Effector CD4-positive, alpha-beta T cell (primary cell): ENCODE results near the gene CNNM4.

ENCODE experiments used
- DNase-seq: peaks from one replicate; pipeline ENCODE4 v3.0.0-alpha.2; 2020
- total RNA-seq: gene quantifications from one replicate; lab custom pipeline; 2026; lab: John Stamatoyannopoulos, UW

Gene CNNM4
- 23.8 reads per million, percentile 51 among the genes with 10 or more reads in this experiment for total RNA-seq

GRCh38 chr2:96760036-96760985 lies at the start of gene CNNM4:
Gene CNNM4 (plus strand): TSS chr2:96760902. CDS start chr2:96761000, 98 bp downstream.
- peak; percentile 91 for DNase-seq

DNA sequence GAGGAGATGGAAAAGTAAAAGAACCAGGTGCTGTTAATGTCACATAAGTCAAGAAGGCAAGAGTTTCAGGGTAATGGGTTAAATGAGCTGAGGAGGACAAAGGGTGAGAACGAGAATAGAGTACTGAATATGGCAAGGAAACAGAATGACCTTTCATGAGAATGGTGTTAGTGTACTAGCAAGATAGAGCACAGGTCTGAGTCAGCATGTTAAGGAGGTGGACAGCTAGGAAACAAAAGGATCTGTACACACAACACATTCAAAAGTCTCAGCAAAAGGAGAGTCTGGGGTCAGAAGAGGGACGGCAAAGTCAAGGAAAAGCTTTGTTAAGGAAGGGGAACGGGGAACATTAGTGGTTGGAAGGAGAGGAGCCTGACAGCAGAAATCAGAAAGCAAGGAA lies 49.7 kb upstream of the CNNM4 start:
- DNase-seq = no peak

GRCh38 chr2:96715658-96716057 lies 45.0 kb upstream of the CNNM4 start:
- no peak for DNase-seq

DNA sequence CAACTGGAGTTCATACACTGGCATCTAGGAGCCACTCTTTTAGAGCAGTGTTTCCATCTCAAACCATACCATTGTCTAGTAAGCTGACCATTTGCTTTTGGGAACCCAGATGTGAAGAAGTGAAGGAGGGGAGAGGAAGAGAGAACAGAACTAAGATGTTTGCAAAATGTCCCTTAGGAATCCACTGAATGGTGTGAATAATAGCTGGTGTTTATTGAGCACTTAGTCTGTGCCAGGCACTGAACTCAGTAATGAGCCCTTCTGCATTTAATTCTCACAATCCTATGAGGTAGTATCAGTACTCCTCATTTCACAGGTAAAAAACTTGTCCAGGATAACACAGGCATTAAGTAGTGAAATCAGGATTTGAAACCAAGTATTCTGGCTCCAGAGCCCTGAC lies 44.3 kb upstream of the CNNM4 start:
- DNase-seq = no peak

GRCh38 chr2:96726131-96726530 lies 34.6 kb upstream of the CNNM4 start:
- no peak for DNase-seq

GRCh38 chr2:96727431-96727830 lies 33.3 kb upstream of the CNNM4 start:
- DNase-seq = no peak

GRCh38 chr2:96729748-96730147 lies 31.0 kb upstream of the CNNM4 start:
- DNase-seq = no peak

- no peak for DNase-seq
Observed at GRCh38 chr2:96730212-96730611, 30.5 kb upstream of the CNNM4 start.

DNA sequence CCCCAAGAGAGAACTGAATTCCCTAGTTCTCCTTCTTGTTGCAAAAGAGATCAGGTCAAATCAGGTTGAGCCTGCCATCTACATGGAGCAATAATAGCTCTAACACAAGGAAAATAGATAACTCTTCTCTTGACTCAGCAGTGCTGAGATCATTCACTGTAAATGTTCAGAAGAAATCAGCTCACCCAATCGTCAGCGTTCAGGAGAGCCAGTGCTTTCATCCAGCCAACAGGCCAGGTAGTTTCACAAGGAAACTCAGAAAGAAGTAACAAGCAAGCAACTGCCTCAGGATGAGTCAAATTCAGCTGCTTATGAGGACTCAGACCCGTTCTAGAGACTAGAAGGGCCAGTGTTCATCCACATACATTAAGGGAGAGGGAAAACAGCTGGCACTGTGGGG lies 26.8 kb upstream of the CNNM4 start:
- DNase-seq = no peak

DNA sequence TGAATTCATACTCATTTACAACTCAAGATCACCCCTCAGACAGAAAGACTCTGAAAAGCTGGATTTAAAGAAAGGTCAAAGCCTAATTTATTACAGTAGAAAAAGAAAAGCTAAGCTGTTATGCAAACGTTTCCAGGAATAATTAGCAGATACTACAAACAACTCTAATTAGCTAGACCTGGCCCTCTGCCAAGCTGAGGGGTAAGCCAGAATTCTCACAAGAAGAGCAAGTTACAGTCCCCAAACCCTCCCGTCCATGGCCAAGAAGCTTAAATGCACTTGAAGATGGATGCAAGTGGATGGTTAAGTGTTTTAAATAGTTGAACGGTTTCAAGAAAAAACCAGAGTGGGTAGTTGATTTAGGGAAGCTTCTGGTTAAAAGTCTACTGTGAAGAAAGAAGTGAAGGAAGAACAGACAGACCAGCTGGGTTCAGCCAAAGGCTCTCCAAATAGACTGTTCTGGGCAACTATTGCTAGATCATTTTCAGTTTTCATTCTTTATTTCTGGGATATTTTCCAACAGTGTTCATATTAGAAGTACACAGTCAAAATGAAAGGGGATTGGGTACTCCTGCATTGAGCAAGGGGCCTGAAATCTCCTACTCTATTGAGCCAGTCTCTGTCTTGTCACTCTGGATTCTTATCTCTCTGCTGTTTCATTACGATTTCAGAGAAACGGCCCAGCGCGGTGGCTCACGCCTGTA lies 25.7 kb upstream of the CNNM4 start:
- no peak for DNase-seq

- no peak for DNase-seq
Observed at GRCh38 chr2:96737251-96737650, 23.5 kb upstream of the CNNM4 start.

- no peak for DNase-seq
Observed at GRCh38 chr2:96737831-96738230, 22.9 kb upstream of the CNNM4 start.

DNA sequence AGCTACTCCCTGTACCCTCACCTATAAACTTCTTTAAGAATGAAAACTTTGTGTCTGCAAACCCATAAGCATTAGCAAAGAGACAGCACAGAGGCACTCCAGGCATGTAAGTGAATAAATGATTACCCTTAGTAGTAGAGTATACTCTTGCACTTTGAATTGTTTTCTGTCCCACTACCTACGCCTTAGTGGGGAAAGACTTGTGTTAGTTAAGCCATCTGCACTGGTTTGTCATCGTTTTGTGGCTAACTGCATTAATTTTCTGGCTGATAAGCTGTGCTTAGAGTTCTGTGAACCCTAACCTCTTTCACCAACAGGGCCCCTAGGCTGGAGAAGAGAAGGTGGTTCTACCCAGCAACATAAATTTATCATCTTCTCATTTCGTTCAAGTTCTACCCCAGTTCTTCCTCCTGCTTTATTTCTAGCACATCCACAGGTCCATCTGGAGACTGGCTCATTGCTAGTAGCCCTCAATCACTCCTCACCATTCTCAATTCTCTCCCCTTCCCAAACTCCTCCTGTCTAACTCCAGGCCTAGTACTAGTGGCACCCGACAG lies 21.5 kb upstream of the CNNM4 start:
- no peak for DNase-seq

DNA sequence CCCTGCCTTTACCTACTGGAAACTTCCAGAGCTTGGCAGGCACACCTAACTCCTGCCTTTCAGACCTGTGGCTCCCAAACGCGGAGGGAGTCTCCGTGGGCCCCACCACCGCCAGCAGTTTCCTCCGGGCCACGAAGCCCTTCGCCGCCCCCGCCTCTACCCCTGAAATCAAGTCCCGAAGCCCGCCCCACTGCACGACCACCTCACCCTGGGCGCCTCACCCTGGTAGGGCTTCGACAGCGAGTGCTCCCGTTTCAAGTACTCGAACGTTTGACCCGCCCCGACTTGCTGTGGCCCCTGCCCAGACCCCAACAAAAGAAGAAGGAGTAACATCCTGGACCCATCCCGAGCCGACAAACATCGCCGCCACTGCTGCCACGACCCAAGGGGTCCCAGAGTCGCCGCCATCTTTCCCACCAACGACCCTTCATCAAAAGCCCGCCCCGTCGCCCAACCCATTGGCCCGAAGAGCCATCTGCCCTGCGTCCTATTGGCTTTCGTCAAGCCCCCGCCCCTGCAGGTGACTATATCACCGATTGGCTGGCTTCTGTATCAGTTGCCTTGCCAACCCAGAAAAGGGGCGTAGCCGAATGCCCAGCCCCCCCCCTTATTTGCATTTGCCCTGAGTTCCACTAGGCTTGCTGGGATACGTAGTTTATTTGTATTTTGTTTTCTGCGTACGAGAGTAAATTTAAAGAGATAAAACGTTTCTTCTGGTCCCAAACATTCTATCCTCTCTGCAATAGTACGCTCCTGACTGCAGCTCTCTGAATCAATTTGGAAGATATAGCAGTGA lies 20.9 kb upstream of the CNNM4 start, which contains the start of gene LMAN2L:
Gene LMAN2L (minus strand): TSS at position 432 of the 796 bp plus-strand sequence. CDS start 24 bp downstream, at position 408.
- peak; percentile 97 for DNase-seq

DNA sequence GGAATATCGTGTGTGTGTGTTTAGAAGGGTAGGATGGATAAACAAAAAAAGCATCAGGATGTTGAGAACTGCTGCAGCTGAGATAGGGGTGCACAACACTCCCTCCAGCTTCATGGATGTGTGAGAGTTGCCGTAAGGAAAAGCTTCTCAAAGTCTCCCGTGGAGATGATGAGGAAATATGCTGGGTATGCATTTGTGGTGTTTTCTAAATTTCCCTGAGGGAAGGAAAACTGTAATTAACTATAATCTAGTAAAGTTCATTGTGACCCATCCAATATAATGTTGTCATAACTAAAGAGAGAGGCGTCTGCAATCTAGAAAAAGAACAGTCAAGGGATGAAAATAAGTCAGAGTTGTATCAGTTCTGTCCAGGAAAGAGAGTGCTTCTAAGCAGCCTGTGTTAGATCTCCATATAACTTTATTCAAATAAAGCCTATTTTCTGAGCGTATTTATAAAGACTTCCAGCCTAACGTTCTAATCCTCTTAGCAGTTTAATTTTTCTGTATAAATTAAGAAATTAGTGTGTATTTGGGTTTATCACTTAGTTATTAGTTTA lies 13.6 kb upstream of the CNNM4 start:
- no peak for DNase-seq

GRCh38 chr2:96751800-96752199 lies 8.9 kb upstream of the CNNM4 start:
- DNase-seq = no peak

DNA sequence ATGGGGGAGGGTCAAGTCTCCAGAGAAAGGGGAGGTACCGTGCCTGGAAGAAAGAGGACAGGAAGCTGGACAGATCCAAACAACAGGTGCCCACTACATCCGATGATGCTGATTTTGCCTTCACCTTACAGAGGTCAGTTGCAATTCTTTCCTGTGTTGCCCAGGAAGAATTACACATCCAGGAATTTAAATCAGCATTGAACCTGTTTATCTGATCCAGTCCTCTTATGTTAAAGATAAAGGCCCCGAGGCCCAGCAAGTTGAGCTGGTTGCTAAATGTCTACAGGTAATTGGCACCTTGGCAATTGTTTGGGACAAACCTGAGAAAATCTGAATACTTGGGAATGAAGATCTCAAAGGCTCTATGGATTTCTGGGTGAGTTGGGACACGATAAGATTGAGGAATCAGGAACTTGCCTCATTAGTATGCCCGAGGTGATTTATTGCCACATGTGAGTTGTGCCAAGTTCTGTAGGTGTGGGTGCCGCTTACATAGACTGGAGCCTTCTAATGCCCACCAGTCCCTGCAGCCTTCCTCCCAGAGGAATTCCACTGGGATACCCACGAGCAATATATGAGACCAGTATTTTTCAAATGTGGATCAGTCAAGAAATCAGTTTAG lies 6.9 kb upstream of the CNNM4 start:
- no peak for DNase-seq

- no peak for DNase-seq
Observed at GRCh38 chr2:96754317-96754716, 6.4 kb upstream of the CNNM4 start.

DNA sequence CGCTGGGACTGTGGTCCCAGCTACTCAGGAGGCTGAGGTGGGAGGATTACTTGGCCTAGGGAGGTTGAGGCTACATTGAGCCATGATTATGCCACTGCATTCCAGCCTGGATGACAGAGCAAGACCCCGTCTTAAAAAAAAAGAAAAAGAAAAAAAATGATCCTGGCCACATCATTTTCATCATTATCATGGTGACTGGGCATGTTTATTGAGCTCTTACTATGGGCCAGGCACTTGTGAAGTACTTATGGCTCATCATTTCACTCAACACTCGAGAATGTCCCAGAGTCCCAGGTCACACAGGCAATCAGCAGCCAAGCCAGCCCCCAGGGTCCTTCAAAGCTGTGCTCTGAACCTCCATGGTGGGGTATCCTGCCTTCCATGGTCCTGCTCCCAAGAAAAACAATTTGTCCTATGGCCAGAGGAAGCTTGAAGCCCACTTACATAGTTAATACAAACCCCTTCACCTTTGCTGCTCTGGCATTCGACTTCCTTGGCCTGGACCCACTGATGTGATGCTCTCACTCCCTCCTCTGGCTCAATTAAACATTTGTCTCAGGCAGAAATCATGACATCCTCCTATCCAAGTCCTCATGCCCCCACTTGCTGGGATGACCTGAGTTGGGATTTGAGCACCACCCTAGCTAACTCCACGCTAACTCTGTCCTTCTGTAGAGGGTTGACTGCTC lies 3.8 kb upstream of the CNNM4 start:
- no peak for DNase-seq

DNA sequence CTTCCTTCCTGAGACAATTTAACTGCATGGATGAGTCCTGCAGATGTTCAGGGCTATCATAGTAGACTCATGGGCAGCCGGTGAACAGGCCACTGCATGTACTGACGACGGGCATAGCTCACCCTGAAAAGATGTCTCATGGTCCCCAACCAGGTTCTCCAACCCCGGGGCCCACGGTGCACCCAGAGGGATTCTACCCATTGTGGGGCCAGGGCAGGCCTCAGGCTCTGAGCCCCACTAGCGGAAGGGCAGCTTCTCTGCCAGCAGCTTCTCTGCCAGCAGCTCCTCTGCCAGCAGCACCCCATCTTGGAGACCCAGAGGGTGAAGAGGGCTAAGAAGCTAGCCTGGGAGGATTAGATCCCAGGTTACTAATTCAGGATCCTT lies 3.2 kb upstream of the CNNM4 start:
- no peak for DNase-seq

- no peak for DNase-seq
Observed at GRCh38 chr2:96758987-96759386, 1.7 kb upstream of the CNNM4 start.
